CD14-positive monocyte (primary cell): ENCODE data around the gene RAD51D. TPM values are rescaled to one million over a fixed set of nuclear protein-coding genes. Genes with fewer than 3 reads are reported as not detected.
A peak's percentile ranks its signal among the peaks of the same experiment; 100 is the strongest.

ENCODE experiments used
- DNase-seq, 3 donors: peaks; one replicate each; pipeline ENCODE4 v3.0.0-alpha.2; 2011 to 2022
- H2AFZ ChIP-seq: 2 replicates; pipeline ENCODE4 v1.6.0; 2012; ENCODE audit warnings: mild to moderate bottlenecking, low read depth, low read length, inconsistent platforms; ENCODE audit not compliant: insufficient read depth, poor library complexity, severe bottlenecking
- H3K27ac ChIP-seq, 2 donors: 1 replicate in 1 of 2; 2 replicates in 1 of 2; pipeline ENCODE4 v1.5.1; 2012 to 2013; ENCODE audit warnings: low read length in 2 of 2, control low read depth in 1 of 2, inconsistent platforms in 1 of 2, low read depth in 1 of 2, mild to moderate bottlenecking in 1 of 2
- H3K27me3 ChIP-seq, 2 donors: one replicate each; pipeline versions ENCODE4 v1.6.0 to v1.6.1; 2011 to 2013; ENCODE audit warnings: low read length in 2 of 2; ENCODE audit not compliant: control insufficient read depth in 2 of 2, insufficient read depth in 2 of 2
- H3K36me3 ChIP-seq, 2 donors: replicated peaks in 1 of 2; 1 replicate in 1 of 2; 2 replicates in 1 of 2; pipeline versions ENCODE4 v1.5.1 to v1.6.1; 2012 to 2013; ENCODE audit warnings: low read length in 2 of 2, control low read depth in 1 of 2, inconsistent platforms in 1 of 2, mild to moderate bottlenecking in 1 of 2; ENCODE audit not compliant: insufficient read depth in 2 of 2, control insufficient read depth in 1 of 2
- H3K4me1 ChIP-seq, 2 donors: 1 replicate in 1 of 2; 2 replicates in 1 of 2; pipeline versions ENCODE4 v1.5.1 to v1.6.1; 2012 to 2013; ENCODE audit warnings: low read length in 2 of 2, control low read depth in 1 of 2, inconsistent platforms in 1 of 2, mild to moderate bottlenecking in 1 of 2, moderate library complexity in 1 of 2; ENCODE audit not compliant: insufficient read depth in 2 of 2, control insufficient read depth in 1 of 2
- H3K4me2 ChIP-seq: replicated peaks from 2 replicates; pipeline ENCODE3; 2012; ENCODE audit warnings: low read length, moderate library complexity, mild to moderate bottlenecking; ENCODE audit not compliant: poor library complexity, severe bottlenecking; ENCODE audit errors: extremely low read depth
- H3K4me3 ChIP-seq, 3 experiments: fragments of 200-600 bp in 1 of 3; sonication (generic) in 1 of 3; replicated peaks in 1 of 3; 1 replicate in 2 of 3; 2 replicates in 1 of 3; pipeline ENCODE4 v1.5.1; 2011 to 2013; ENCODE audit warnings: low read length in 3 of 3, mild to moderate bottlenecking in 3 of 3, control low read depth in 2 of 3, low read depth in 2 of 3, inconsistent platforms in 1 of 3, moderate library complexity in 1 of 3
- H3K79me2 ChIP-seq: 2 replicates; pipeline ENCODE4 v1.6.0; 2012; ENCODE audit warnings: mild to moderate bottlenecking, control low read depth, inconsistent platforms, low read length, moderate library complexity; ENCODE audit not compliant: insufficient read depth
- H3K9ac ChIP-seq: 2 replicates; pipeline ENCODE4 v1.6.0; 2017; ENCODE audit warnings: low read length, mild to moderate bottlenecking; ENCODE audit not compliant: insufficient read depth, poor library complexity, severe bottlenecking
- H3K9me3 ChIP-seq, 2 donors: replicated peaks in 1 of 2; 1 replicate in 1 of 2; 2 replicates in 1 of 2; pipeline versions ENCODE4 v1.5.1 to v1.6.1; 2012 to 2013; ENCODE audit warnings: low read length in 2 of 2, control low read depth in 1 of 2; ENCODE audit not compliant: control insufficient read depth in 1 of 2, insufficient read depth in 1 of 2
- H4K20me1 ChIP-seq: 2 replicates; pipeline ENCODE4 v1.6.0; 2012; ENCODE audit warnings: mild to moderate bottlenecking, low read length, control low read depth, moderate library complexity; ENCODE audit not compliant: insufficient read depth
- H3K27ac Mint-ChIP-seq, 7 donors: one replicate each; pipeline ENCODE4 v1.8.0; 2020; ENCODE audit warnings: mild to moderate bottlenecking in 7 of 7, mixed read lengths in 7 of 7, moderate library complexity in 6 of 7, inconsistent platforms in 2 of 7
- H3K27me3 Mint-ChIP-seq, 3 donors: one replicate each; pipeline ENCODE4 v1.8.0; 2021 to 2022; ENCODE audit warnings: low read depth in 3 of 3, mild to moderate bottlenecking in 3 of 3, mixed read lengths in 3 of 3, moderate library complexity in 3 of 3, inconsistent platforms in 1 of 3
- H3K36me3 Mint-ChIP-seq, 2 donors: one replicate each; pipeline ENCODE4 v1.8.0; 2020; ENCODE audit warnings: mixed read lengths in 2 of 2, inconsistent platforms in 1 of 2, mild to moderate bottlenecking in 1 of 2
- H3K4me1 Mint-ChIP-seq: one replicate; pipeline ENCODE4 v1.8.0; 2020; ENCODE audit warnings: mild to moderate bottlenecking, mixed read lengths
- H3K4me3 Mint-ChIP-seq, 2 donors: one replicate each; pipeline ENCODE4 v1.8.0; 2020; ENCODE audit warnings: mild to moderate bottlenecking in 2 of 2, mixed read lengths in 2 of 2, moderate library complexity in 1 of 2
- H3K9me3 Mint-ChIP-seq, 7 donors: one replicate each; pipeline ENCODE4 v1.8.0; 2020 to 2022; ENCODE audit warnings: mixed read lengths in 7 of 7, mild to moderate bottlenecking in 6 of 7, moderate library complexity in 6 of 7, inconsistent platforms in 2 of 7
- CTCF ChIP-seq: fragments of 200-600 bp; IDR thresholded peaks from one replicate; pipeline ENCODE4 v1.8.0; 2022; ENCODE audit warnings: antibody characterized with exemption, mild to moderate bottlenecking
- WGBS: methylation state at CpG from one replicate; pipeline ENCODE4 v1.1.5; 2013; ENCODE audit warnings: missing lambda C conversion rate; ENCODE audit not compliant: insufficient coverage; 5-methylcytosine and 5-hydroxymethylcytosine counted together
- intact Hi-C, 2 donors: fragments of 100-400 bp; cut with micrococcal nuclease; formaldehyde crosslinking; loops; one replicate each; pipeline versions ENCODE4 v1.15.0 to v1.15.1; 2023
- polyA minus RNA-seq: library from RNA; depleted of rRNA, polyadenylated mRNA; stranded (reverse); fragments of >200 nt; gene quantifications from 2 replicates; pipeline ENCODE4 v1.2.3, GENCODE V29; 2012
- polyA plus RNA-seq, 3 donors: library from polyadenylated mRNA; depleted of rRNA in 1 of 3; unstranded in 2 of 3; stranded (reverse) in 1 of 3; fragments of 300-500 nt in 2 of 3; fragments of >200 nt in 1 of 3; fragmentation: Illumina TruSeq in 2 of 3; gene quantifications; 1 replicate in 2 of 3; 2 replicates in 1 of 3; pipeline ENCODE4 v1.2.3, GENCODE V29; 2012 to 2021
- total RNA-seq, 12 experiments: library from RNA in 1 of 12; stranded (reverse) in 1 of 12; fragments of 120-200 nt in 1 of 12; gene quantifications; one replicate each; pipeline ENCODE4 v1.2.4 and lab custom pipeline; 2013 to 2026; ENCODE audit warnings: mixed read lengths in 6 of 12, inconsistent platforms in 1 of 12

Gene RAD51D
- total RNA-seq (2013) = 2.3 TPM
- polyA plus RNA-seq (1 to 10 TPM; 4.4 to 6.9 (median 5.8) TPM), polyA minus RNA-seq (1.4 and 1.7 TPM in 2 replicates), total RNA-seq (lab: John Stamatoyannopoulos, UW) (1.5 to 4.8 (median 3.9) reads per million in 11 experiments)

DNA sequence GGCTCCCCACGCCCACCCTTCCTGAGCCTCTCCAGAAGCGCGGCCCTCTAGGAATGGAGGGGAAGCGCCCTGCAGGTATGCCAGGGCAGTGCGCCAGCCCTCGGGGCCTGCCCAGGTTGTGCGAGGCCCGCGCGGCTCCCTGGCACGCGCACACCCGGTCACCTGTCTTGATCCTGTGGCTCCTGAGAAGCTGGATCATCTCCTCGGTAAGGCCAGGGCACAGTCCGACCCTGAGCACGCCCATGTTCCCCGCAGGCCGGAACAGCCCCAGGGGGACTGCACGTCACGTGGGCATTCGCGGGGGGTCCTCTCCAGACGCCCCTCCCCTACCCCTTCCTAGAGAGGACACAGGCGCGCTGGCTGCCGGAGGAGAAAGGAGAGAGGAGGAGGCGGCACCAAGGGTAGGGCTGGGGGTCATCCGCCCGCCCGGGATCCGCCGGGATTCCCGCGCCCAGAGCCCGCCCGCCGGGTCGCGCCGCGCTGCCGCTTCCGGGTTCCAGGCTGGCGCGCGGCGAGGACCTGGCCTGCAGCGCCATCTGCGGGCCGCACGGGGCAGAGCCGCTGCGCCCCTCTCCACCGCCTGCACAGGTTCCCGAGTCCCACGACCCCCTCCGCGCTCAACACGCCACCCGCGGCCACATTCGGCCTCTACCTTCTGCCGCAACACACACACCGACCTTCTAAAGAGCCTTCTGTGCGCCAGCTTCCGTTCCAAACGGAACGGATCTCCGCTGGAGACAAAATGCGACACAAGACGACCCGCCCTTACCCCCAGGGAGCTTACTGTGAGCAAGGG is at the start of gene RAD51D:
Gene RAD51D, minus strand, starts transcription at position 491 of the 796 bp plus-strand sequence. Its CDS starts 247 bp downstream, at position 244.
- Histone ChIP-seq H2AFZ (peak within 1 kb of the TSS; percentile 100), H3K27me3 (no peaks in the 10 kb centered on the region), H3K9me3 (no peaks in the 10 kb centered on the region), H3K9ac (peak within 1 kb of the TSS; percentile 90), H4K20me1 (no peaks in the 10 kb centered on the region), H3K27ac (peak within 1 kb of the TSS in 1 of 2 donors; percentile 82), H3K4me3 (peak within 1 kb of the TSS; percentile 73 to 97 (median 83)), H3K36me3 (peaks cover 3 to 8% of the 10 kb centered on the region in 2 donors), H3K4me2 (peak within 1 kb of the TSS; percentile 95), H3K79me2 (peaks cover 41% of the 10 kb centered on the region), H3K4me1 (peaks cover 16 to 21% of the 10 kb centered on the region in 2 donors)
- Mint-ChIP-seq H3K27ac (peak within 1 kb of the TSS; percentile 70 to 89 (median 77)), H3K36me3 (peaks cover 10 to 12% of the 10 kb centered on the region in 2 donors), H3K4me3 (peak within 1 kb of the TSS; percentile 90 to 95), H3K27me3 (peaks cover 0 to 5% (median 4%) of the 10 kb centered on the region in 3 donors), H3K9me3 (peaks cover 0 to 3% (median 0%) of the 10 kb centered on the region in 7 donors), H3K4me1 (peaks cover 35% of the 10 kb centered on the region)
- intact Hi-C loops = loop anchor here (2.0 to 10.0 kb wide), 6 partner anchors 122 to 697 kb away; no protein-coding TSS in a partner anchor
- peak; percentile 62 to 74 (median 72) for DNase-seq
- under 1% methylated on average over 59 of the region's 72 CpGs for WGBS
- TF ChIP-seq CTCF = peak; percentile 90

- Mint-ChIP-seq H3K36me3 (no peaks in the 10 kb centered on the region), H3K27me3 (peaks cover 4 to 5% (median 4%) of the 10 kb centered on the region in 3 donors), H3K9me3 (no peaks in the 10 kb centered on the region), H3K27ac (no peak overlapping the region), H3K4me3 (no peak overlapping the region), H3K4me1 (peaks cover 3% of the 10 kb centered on the region)
- Histone ChIP-seq H3K36me3 (no peaks in the 10 kb centered on the region), H4K20me1 (no peaks in the 10 kb centered on the region), H3K27ac (no peak overlapping the region), H3K9me3 (no peaks in the 10 kb centered on the region), H3K79me2 (no peaks in the 10 kb centered on the region), H3K4me2 (no peak overlapping the region), H3K4me3 (no peak overlapping the region), H3K27me3 (no peaks in the 10 kb centered on the region), H3K9ac (no peak overlapping the region), H2AFZ (no peak overlapping the region), H3K4me1 (no peaks in the 10 kb centered on the region)
- DNase-seq = no peak
- WGBS = no CpG with 5 or more reads among the region's 1 CpG
- intact Hi-C loops = loop anchor here in 1 of 2 donors (2.0 to 10.0 kb wide), 2 partner anchors 361 to 577 kb away; no protein-coding TSS in a partner anchor
- no peak for TF ChIP-seq CTCF
Observed at GRCh38 chr17:35167666-35168065, 48.0 kb upstream of the RAD51D start.
